Esophagus muscularis mucosa (tissue), 4 donors: ENCODE measurements around the gene NEO1.

Experiments
- CTCF ChIP-seq, 3 experiments: fragments of 200-600 bp in 2 of 3; fragments of 450-650 bp in 1 of 3; sonication (generic) in 2 of 3; IDR thresholded peaks; one replicate each; pipeline ENCODE4 v1.5.1; 2017 to 2019; ENCODE audit warnings: antibody characterized with exemption in 3 of 3, mild to moderate bottlenecking in 2 of 3, moderate library complexity in 1 of 3
- EP300 ChIP-seq: sonication (generic); formaldehyde crosslinking; IDR thresholded peaks from one replicate; pipeline ENCODE4 v1.6.1; 2017; ENCODE audit warnings: antibody characterized with exemption
- POLR2A ChIP-seq: fragments of 450-650 bp; IDR thresholded peaks from one replicate; pipeline ENCODE4 v1.6.1; 2017; ENCODE audit warnings: antibody characterized with exemption, moderate library complexity, mild to moderate bottlenecking, low read depth
- POLR2AphosphoS5 ChIP-seq, 2 donors: sonication (generic); formaldehyde crosslinking; IDR thresholded peaks; one replicate each; pipeline ENCODE4 v1.6.1; 2017; ENCODE audit warnings: antibody characterized with exemption in 2 of 2

- TF ChIP-seq CTCF (IDR thresholded peaks at IDR 0.05) (no peak), EP300 (no peak), POLR2AphosphoS5 (IDR thresholded peaks at IDR 0.05) (no peak), POLR2A (no peak)
Observed at GRCh38 chr15:73116164-73116563, 63.9 kb downstream of the NEO1 start.
